HG03571 (cell line): ENCODE measurements around the gene SMPX.

Source experiments
- ATAC-seq: cut with Tn5 transposase; IDR thresholded peaks from one replicate; pipeline ENCODE4 v1.9.1; 2021; ENCODE audit not compliant: unreplicated experiment

The SMPX gene

DNA sequence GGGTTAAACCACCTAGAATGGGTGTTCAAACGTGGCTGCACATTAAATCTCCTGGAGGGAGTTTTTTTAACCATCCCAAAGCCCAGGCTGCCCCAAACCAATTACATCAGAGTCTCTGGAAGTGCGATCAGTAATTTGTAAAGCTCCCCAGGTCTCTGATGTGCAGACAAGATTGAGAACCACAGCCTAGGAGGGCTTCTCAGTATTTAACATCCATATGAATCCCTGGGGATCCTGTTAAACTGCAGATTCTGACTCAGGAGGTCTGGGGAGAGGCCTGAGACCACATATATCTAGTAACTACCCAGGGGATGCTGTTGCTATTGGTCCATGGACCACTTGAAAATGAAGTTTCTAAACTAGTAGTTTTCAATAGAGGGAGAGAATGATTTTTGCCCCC lies 42.6 kb downstream of the SMPX start:
- ATAC-seq: no peak

DNA sequence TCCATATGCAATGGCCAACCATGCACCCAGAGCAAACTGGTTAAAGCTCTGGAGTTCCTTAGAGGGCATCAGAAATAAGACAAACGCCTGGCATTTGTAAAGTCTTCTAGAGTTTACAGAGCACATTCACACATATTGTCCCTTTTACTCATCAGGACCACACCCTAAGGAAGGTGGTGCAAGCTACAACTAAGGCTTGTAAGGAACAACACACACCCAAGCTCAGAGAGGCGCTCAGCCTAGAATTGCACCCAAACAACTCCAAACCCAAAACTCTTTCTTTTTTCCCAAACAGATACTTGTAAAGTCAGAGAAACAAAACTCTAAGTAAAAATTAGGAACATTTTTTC lies 46.1 kb downstream of the SMPX start:
- ATAC-seq: no peak

DNA sequence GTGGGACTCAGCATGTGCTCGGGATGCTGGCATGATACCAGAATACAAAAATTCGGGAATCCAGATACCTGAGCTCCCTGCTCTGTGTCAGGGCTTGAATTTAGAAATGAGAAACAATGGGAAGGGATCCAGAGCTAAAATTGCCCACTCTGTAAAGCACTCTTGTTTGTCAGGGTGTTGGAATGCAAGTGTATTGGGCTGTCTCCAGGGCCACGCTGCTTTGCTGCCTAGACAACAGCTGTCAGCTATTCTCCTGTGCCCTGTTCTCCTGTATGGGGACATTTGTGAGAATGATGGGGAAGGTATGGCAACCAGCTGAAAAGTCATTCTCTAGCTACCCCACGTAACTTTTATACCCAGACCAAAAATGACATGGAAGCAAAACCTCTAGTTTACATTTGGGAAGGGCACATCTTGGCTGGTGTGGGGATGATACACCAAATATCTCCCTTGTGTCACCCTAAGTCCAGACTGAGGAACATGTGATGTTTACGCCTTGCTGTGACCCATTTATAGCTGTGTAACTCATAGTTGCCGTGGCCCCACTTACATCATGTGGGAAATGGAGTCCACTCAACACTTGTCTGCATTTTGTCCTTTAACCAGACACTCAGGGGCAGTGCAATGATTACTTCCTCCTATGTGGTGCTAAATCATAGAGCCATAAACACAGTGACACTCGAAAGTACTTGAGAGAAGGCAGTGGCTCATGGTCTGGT lies 46.6 kb downstream of the SMPX start:
- no peak for ATAC-seq

DNA sequence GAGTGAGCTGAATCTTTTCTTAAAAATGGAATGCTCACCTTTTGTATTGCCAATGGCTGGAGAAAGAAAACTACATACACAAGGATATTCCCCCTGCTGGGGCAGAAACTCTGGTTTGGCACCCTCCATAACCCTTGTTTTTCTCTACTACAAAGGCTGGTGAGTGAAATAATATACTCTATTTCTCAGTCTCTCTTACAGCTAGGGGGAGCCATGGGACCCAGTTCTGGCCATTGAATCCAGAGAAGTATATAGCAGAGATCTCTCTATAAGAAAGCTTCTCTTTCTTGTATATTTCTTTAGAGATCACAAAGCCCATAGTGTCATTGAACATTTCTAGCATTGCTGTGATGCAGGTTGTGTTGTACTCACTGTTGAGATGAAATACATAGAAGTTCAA lies 49.8 kb downstream of the SMPX start:
- ATAC-seq: no peak

DNA sequence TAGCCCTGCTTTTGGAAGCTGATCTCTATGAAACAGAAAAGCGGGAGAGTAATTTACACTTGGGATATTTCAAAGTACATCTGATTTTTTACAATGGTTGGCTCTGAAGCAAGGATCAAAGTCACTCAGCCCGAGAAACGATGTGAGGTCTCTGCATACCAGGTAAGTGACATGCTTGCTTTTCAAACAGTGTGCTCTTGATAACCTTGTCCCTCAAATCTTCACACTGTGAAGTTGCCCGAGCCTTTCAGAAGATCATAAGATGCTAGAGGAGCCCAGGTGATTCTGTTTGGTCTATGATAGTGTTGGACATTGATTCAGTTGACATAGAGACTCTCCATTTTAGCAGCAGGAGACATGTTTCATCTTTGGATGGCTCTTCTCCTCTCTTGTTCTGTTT lies 52.7 kb downstream of the SMPX start:
- ATAC-seq: no peak

DNA sequence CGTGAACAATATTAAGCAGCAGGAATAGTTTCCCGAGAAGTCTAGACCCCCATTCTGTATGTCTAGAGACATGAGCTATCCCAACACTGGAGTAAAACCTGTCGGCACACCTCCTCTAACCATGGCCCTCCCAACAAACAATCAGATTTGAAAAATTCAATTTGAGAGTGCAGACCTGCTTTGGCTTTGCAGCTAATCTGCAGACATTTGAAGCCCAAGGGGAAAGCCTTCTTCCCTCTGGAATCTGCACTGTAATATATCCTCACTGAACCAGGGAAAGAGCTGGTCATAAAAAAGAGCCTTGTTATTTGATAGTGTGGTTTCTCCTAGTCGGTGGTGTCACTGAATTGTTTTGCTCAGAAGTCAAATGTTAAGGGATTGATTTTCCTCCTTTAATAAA lies 55.2 kb downstream of the SMPX start:
- ATAC-seq: no peak

DNA sequence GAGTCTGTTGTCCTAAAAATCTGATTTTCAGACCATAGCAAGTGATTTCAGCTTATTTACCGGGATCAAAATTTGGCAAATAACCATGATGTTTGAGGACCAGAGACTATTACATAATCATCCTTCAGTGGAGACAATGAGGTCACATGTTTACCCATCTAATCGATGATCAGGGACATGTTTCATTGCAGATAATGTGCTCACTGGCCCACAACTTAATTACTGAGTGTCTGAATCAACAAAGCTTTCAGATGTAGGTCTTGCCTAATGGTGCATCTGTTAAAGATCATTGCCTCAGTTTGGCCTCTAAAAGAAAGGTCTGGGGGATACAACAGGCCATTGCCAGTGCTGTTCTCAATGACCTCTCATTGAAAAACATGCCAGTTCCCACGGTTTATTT lies 56.9 kb downstream of the SMPX start:
- no peak for ATAC-seq

DNA sequence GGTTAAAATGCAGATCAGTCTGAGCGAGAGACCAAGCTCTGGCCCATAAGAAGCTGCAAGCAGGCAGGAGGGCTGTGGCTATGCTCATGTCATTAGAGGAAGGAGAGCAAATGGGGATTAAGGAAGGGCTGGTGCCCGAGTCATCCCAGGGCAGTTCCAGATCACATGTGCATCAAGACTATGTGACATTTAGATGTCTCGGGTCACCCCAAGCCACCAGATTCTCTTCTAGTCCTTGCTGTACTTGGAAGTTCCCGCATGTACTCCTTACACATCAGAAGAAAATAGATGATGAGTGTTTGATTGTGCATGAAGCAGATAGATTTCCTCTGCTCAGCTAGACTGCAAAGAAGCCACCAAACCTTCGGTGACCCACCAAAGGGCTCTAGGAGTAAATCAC lies 57.6 kb downstream of the SMPX start:
- ATAC-seq: no peak

DNA sequence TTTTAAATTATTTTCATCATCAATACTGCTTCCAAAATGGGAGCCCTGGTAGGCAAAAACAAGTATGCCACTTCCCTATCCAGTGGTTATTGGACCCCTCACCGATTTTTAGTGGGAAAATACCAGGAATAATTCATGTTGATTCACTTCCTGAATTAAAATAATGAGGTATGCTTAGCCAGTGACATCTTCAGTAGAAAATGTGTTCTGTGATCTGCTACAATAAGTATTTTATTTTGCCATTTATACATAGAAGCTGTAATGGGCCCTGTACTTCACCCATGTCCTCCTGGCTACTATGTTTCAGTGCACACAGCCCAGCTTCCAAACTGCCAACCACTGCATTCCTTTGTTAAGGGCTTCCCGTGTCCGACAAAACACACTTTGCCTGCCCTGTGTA lies 58.8 kb downstream of the SMPX start:
- ATAC-seq: no peak

DNA sequence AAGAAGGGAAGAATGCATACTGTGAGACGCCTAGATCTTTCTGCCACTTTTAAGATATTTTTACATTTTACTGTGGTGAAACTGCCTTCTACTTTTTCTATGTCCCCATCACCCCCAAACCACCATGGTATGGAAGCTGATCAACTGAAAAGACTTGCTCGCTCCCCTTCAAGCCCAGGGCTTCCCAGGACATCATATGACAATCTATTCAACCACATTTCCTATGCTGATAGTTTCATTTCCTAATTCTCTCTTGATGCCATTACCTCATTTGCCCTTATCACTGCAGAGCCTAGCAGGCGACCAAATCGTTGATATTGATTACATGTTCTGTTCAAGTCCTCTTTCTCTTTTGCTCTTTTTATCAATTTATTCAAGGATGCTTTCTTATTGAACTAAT lies 59.6 kb downstream of the SMPX start:
- no peak for ATAC-seq

DNA sequence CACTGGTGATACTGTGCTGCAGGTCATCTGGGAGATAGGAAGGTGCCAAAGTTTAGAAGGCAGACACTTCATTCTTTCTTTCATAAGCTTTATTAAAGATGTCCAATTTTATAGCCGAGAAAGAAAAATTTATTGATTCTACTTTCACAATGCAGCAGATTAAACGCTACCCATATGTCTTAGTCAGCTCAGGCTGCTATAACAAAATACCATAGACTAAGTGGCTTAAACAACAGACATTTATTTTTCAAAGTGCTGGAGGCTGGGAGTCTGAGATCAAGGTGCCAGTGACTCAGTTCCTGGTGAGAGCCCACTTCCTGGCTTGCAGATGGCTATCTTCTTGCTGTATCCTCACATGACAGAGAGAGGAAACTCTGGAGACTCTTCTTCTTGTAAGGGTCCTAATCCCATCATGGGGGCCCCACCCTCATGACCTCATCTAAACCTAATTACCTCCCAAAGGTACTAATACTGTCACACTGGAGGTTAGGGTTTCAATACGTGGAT lies 66.4 kb downstream of the SMPX start:
- no peak for ATAC-seq

DNA sequence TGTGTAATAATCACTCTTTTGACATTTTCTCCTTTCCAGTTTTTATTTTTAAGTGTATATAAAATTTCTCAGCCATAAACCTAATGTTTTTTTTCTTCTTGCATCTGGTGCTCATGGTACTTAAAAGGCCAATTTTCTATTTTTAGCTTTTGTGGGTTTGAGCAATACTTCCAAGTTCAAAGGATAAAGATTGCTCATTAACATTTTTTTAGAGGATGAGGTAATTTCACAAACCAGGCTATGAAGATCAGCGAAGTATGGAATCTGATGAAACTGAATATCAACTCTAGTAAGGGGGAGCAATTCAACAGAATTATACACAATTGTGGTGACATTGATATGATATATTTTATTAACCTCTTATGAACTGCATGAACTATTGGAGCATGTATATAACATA lies 74.0 kb downstream of the SMPX start:
- no peak for ATAC-seq

DNA sequence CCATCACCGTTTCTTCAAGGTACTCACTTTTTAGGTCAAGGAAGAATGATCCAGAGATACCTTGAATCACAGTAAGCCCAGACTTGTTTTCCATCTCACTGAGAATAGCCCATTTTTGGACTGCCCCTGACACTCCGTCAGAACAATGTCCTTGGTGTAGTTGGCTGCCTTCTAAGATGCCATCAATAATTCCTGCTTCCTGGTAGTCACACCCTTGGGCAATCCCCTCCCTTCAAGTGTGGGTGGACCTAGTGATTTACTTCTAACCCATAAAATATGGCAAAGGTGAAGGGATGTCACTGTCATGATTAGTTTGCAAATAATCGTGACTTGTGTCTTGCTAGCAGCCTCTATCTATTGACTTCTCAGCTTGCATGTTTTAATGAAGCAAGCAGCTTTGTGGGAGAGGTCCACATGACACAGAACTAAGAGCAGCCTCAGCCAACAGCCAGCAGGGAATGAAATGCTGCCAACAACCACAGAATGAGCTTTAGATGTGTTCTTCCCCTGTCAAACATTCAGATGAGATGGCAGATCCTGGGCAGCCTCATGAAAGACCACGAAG lies 79.8 kb downstream of the SMPX start:
- no peak for ATAC-seq

DNA sequence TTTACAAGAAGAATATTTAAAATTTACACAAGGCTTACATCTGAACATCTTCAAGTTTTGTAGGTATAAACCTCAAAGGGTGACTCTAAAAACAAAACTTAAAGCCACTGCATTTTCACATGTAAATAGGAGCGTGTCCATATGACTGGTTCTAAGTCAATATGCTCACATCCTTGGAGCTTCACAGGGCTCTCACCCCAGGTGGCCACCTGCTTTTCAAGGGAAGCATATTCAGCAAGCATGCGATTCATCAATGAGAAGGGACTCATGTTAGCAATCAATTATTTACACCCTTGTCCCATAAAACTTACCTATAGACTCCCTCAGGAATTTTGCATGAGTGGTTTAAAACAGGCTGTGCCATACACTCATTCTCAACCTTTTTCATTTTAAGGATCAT lies 82.0 kb downstream of the SMPX start:
- ATAC-seq: no peak

DNA sequence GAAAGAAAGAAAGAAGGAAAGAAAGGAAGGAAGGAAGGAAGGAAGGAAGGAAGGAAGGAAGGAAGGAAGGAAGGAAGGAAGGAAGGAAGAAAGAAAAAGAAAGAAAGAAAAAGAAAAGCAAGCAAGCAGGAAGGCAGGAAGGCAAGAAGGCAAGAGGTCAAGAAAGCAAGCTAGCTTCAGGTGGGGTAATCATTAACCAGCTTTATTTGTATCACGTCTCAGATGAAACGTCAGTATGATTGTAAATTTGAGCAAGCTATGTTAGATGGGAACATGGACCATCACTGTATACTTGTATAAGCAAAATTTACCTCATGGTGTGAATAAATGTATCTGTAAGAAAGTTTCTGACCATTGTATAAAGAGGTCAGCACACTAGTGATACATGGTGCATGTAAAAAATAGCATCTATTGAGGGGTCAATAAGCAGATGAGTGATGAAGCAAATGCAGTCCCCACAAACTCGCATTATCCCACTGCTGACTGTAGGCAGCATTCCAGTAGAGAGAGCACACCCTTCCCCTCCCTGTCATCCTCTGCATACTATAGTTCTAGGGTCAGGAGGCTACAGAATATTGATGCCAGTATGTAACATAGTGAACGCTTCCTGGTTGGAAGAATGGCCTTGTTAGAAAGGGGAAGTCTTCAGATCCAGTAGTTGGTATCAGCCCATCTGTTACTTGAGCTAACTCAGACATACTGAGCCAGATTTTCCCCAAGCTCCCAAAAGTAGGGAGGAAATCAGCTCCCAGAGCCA lies 83.3 kb downstream of the SMPX start:
- no peak for ATAC-seq

DNA sequence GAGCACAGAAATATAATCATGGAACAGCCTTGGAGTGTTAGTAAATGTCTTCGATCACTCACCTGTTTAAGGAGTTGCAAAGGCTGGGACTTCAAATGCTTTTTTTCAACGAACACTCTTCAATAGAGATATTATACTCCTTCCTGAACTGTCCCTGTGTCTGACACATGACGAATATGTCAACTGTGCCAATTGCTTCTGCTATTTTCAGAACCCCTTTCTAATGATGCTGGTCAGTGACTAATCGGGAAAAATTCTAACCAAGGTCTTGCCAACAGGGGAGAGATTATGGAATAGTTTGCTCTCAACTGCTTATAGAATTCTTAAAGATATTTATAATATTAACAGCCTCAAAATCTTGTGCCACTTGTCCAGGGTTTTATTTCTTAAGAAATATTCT lies 91.2 kb downstream of the SMPX start:
- ATAC-seq: no peak

DNA sequence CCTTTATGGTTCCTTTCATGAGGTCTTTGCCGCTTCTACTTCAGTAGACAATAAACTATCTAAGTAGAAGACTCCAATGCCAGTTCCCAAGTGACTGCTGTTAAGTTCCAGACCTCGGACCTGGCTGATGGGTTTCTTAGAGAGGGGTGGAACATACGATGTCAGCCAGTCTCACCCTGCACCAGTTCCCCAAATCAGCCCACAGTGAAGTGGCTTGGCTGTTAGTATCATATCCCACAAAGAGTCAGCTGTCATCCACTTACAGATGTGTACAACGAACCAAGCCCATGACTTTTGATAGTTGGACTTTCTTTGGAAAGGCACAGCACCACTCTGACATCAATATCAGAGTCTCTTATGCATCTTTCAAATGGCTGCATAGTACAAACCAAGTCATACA lies 91.7 kb downstream of the SMPX start:
- no peak for ATAC-seq

DNA sequence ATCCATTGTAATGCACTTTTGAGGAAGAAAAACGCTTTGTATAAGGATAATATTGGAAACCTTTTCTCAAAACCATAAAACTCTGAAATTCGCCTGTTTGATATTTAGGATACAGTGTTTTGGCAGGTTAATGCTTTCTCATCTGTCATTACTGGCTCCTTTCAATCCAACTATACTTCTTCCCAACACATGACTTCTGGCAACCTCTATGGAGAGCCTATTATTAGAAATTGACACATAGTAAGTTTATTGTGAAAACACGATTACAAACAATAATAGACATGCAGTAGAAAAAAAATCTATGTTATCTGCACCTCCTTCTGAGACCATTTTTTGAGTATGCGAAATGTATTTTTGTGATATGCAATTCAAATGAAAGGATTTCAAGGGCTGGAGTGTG lies 95.2 kb downstream of the SMPX start:
- ATAC-seq: no peak

DNA sequence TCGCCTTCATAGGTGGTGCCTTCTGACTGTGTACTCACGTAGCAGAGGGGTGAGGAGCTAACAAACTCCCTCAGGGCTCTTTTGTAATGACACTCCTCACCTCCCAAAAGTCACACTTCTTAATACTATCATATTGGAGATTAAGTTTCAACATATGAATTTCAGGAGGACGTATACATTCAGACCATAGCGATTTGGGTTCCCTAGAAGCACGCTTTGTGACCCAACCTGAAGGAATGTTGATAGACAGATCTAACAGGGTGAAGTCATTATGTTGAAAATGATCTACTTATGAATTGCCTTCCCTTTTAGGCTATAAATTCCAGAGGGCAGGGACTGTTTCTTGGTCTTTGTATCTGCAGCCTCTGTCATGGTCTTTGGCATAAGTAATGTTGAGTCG lies 96.6 kb downstream of the SMPX start:
- no peak for ATAC-seq

DNA sequence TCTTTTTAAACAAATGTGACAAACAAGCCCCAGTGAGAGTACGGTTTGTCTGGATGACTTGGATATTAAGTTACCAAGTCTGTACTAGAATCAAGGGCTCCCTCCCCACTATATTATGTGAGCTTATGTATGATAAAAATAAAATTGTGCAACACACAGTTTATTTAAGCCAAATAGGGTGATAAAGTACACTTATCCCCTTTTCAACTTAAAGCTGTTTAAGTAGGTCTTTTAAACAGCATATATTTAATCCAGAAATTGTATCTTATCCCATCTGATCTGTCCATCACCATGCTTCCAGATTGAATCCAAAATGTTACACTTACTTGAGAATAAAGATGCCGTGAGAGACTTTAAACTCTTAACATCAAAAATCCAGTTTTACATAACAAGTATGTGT lies 97.8 kb downstream of the SMPX start:
- no peak for ATAC-seq

DNA sequence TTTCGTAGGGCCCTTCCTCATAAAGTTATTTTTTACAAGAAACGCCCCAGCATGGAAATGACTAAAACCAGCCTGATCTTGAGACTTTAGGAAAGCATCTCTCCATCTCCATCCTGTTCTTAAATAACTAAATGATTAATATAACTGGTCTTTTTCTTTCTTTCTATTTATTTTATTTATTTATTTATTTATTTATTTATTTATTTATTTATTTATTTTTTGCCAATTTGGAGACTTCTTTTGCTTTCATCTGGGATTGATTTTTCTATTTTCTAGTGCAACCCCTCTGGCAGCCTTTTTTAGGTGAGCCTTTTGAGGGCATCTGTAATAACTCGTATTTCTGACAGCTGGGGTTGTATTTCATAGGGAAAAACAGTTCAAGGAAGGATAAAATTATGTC lies 98.6 kb downstream of the SMPX start:
- ATAC-seq: no peak

DNA sequence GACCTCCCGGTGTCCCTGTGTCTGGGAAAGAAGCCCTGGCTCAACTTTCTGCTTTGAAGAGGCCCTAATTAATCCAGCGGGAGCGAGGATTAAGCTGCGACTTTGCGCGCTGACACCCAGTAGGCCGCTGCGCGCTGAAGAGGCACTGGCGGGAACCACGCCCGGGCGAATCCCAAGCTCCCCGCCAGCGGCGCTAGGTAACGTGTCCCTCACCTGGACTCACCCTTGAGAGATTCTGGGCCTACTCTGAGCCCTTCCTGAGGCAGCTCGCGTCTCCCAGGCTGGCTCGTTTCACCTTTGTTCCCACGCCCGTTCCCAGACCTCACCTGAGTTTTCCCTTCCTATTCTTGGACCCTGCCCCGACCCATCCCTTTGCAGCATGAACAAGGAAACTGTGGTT lies 99.2 kb downstream of the SMPX start:
- ATAC-seq: no peak
